ENCODE results near the gene THSD4.

GRCh38 chr15:71194286-71194685 is 79.0 kb downstream of the THSD4 start:
- TF ChIP-seq CTCF (conservative IDR thresholded peaks at IDR 0.05) = no peak
- no peak for TF ChIP-seq ZFX (IDR thresholded peaks at IDR 0.05)

All from C4-2B (cell line).